ENCODE data around the gene TH.

TH gene

DNA sequence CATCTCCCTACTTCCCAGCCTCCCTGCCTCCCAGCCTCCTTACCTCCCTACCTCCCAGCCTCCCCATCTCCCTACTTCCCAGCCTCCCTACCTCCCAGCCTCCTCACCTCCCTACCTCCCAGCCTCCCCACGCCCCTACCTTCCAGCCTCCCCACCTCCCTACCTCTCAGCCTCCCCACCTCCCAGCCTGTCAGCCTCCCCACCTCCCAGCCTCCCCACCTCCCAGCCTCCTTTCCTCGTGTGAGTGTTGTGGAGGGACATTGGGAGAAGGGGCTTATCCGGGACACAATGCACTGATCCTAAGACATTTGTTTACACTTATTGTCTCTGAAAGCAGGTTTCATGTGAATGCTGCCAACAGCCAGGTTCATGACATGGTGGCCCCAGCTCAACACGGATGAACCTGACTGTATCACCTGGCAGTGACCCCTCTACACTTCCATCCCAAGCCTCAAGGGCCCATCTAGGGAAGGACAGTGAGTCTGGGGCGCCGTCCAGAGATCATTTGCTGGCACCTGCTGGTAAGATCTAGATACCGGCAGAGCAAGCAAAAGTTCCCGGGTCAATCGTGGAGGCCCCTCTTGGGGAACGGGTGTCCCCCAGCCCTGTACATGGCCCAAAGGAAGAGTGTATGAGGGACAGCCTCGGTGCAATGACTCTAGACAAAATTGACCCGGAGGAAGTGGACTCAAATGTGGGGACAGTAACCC is 34.5 kb upstream of the TH start:
- Histone ChIP-seq H3K9ac (no peak overlapping the region), H4K20me1 (ENCODE audit: insufficient read depth) (no peaks in the 10 kb centered on the region)

DNA sequence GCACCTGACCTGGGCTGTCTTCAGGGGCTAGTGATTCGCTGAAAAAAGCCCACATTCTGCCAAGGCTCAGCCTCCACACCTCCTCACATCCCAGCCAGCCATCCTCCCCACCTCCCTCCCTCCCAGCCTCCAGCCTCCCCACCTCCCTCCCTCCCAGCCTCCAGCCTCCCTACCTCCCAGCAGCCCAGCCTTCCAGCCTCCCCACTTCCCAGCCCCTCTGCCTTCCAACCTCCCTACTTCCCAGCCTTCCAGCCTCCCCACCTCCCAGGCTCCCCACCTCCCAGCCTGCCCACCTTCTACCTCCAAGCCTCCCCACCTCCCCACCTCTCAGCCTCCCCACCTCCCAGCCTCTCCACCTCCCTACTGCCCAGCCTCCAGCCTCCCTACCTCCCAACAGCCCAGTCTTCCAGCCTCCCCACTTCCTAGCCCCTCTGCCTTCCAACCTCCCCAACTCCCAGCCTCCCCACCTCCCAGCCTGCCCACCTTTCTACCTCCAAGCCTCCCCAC is 33.7 kb upstream of the TH start:
- H3K36me3 ChIP-seq (ENCODE audit: insufficient read depth) = no peaks in the 10 kb centered on the region
- no peak overlapping the region for H3K4me2 ChIP-seq
- TF ChIP-seq, protein P1, sequence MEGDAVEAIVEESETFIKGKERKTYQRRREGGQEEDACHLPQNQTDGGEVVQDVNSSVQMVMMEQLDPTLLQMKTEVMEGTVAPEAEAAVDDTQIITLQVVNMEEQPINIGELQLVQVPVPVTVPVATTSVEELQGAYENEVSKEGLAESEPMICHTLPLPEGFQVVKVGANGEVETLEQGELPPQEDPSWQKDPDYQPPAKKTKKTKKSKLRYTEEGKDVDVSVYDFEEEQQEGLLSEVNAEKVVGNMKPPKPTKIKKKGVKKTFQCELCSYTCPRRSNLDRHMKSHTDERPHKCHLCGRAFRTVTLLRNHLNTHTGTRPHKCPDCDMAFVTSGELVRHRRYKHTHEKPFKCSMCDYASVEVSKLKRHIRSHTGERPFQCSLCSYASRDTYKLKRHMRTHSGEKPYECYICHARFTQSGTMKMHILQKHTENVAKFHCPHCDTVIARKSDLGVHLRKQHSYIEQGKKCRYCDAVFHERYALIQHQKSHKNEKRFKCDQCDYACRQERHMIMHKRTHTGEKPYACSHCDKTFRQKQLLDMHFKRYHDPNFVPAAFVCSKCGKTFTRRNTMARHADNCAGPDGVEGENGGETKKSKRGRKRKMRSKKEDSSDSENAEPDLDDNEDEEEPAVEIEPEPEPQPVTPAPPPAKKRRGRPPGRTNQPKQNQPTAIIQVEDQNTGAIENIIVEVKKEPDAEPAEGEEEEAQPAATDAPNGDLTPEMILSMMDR (conservative IDR thresholded peaks at IDR 0.05; ENCODE audit: low read depth, low read length) = no peak
- no peak overlapping the region for H3K9ac ChIP-seq
- no peak overlapping the region for H3K4me3 ChIP-seq (IDR thresholded peaks at IDR 0.05; ENCODE audit: insufficient read depth, low read depth, low read length)
- no peaks in the 10 kb centered on the region for H4K20me1 ChIP-seq (ENCODE audit: insufficient read depth)
- no peak overlapping the region for H2AFZ ChIP-seq (ENCODE audit: low read depth)
- peaks cover 64% of the 10 kb centered on the region for H3K27me3 ChIP-seq (ENCODE audit: insufficient read depth, low read depth)
- H3K79me2 ChIP-seq (ENCODE audit: insufficient read depth, low read depth) = no peaks in the 10 kb centered on the region
- H3K27ac ChIP-seq = no peak overlapping the region
- no peaks in the 10 kb centered on the region for H3K4me1 ChIP-seq (ENCODE audit: low read depth, poor library complexity, severe bottlenecking)

More for the DNA sequence above, 34.5 kb upstream of the TH start:
- Histone ChIP-seq H3K27ac (no peak overlapping the region), H3K4me3 (IDR thresholded peaks at IDR 0.05; ENCODE audit: insufficient read depth, low read depth, low read length) (no peak overlapping the region), H3K4me2 (no peak overlapping the region), H3K4me1 (ENCODE audit: low read depth, poor library complexity, severe bottlenecking) (no peaks in the 10 kb centered on the region), H2AFZ (ENCODE audit: low read depth) (no peak overlapping the region), H3K27me3 (ENCODE audit: insufficient read depth, low read depth) (peaks cover 62% of the 10 kb centered on the region), H3K36me3 (ENCODE audit: insufficient read depth) (no peaks in the 10 kb centered on the region), H3K79me2 (ENCODE audit: insufficient read depth, low read depth) (no peaks in the 10 kb centered on the region)
- TF ChIP-seq, protein P1 (conservative IDR thresholded peaks at IDR 0.05; ENCODE audit: low read depth, low read length) = no peak

DNA sequence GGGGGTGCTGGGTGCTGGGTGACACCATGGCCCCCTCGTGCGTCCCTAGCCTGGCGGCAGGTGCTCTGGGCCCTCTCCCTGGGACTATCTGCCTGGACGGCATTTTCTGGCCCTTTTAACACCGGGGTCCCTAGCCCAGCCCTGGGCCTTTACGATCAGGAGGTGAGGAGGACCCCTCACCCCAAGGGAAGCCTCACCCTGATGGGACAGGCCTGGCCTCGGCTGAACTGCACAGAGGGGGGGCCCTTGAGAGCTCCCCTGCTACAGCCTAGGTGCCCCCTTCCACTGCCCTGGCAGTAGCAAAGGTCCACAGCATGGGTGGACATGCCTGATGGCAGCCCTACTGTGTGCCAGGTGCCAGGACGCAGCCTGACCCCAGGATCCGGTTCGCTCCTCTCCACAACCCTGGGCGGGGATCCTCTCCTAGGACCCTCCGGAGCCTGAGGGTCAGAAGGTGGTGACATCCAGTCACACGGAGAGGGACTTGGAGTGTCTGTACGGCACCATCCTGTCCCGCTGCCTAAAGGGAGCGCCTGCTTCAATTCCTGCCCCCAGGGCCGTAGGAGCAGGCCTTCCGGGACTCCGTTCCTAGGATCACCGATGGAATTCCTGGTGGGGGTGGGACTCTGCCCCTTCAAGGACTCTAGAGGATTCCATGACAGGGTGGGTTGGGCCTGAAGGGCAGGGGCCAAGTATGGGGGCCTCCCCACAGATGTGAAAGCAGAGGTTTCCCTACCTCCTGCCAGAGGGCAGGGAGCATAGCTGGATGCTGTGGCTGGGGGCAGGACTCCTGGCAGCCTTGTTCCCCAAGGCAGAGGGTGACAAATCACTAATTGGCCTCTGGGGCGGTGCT is 33.0 kb upstream of the TH start:
- Histone ChIP-seq H3K4me3 (IDR thresholded peaks at IDR 0.05; ENCODE audit: insufficient read depth, low read depth, low read length) (no peak overlapping the region), H3K79me2 (ENCODE audit: insufficient read depth, low read depth) (no peaks in the 10 kb centered on the region), H4K20me1 (ENCODE audit: insufficient read depth) (no peaks in the 10 kb centered on the region), H3K27me3 (ENCODE audit: insufficient read depth, low read depth) (peaks cover 64% of the 10 kb centered on the region), H3K27ac (no peak overlapping the region), H3K9ac (no peak overlapping the region), H3K4me1 (ENCODE audit: low read depth, poor library complexity, severe bottlenecking) (no peaks in the 10 kb centered on the region), H3K36me3 (ENCODE audit: insufficient read depth) (no peaks in the 10 kb centered on the region), H2AFZ (ENCODE audit: low read depth) (no peak overlapping the region), H3K4me2 (no peak overlapping the region)
- TF ChIP-seq, protein P1 (conservative IDR thresholded peaks at IDR 0.05; ENCODE audit: low read depth, low read length) = no peak

DNA sequence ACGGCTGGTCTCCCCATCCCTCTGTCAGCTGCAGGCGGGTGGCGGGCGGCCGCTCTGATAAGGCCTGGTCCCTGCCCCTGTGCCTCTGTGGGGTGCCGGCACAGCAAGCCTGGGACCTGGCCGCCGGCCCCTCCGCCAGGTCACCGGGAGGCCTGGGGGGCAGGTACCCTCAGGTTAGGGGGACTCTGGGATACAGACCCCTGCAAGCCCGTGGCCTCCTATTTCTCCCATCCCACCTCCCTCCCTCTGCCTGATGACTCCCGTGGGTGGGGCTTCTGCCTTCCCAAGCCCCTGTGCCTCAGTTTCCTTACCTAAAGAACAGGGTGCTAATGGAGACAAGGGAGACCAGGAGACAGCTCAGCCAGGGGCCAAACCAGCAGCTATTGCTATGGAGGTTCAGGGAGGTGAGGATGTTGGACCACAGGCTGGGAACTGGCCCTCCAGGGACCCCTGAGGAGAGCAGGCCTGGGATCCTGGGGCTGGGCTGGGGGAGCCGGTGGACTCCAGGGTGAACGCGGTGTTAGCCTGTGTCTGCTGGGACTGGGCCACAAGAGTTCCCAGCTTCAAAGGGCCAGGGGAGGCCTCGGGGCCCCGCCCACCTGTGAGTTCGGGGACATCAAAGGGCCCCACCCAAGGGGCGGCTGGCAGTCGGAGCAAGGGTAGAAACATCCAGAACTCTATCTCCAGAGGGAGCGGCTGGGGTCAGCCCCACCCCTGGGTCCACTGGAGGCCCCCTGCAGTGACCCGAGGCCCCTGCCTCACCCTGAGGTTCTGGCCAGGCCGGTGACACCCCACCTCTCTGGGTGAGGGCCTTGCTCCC is 32.0 kb upstream of the TH start:
- Histone ChIP-seq H3K4me2 (no peak overlapping the region), H2AFZ (ENCODE audit: low read depth) (no peak overlapping the region), H3K79me2 (ENCODE audit: insufficient read depth, low read depth) (no peaks in the 10 kb centered on the region), H3K27me3 (ENCODE audit: insufficient read depth, low read depth) (peaks cover 59% of the 10 kb centered on the region), H3K9ac (no peak overlapping the region), H3K4me3 (IDR thresholded peaks at IDR 0.05; ENCODE audit: insufficient read depth, low read depth, low read length) (no peak overlapping the region), H3K36me3 (ENCODE audit: insufficient read depth) (no peaks in the 10 kb centered on the region), H4K20me1 (ENCODE audit: insufficient read depth) (no peaks in the 10 kb centered on the region), H3K4me1 (ENCODE audit: low read depth, poor library complexity, severe bottlenecking) (no peaks in the 10 kb centered on the region), H3K27ac (no peak overlapping the region)
- TF ChIP-seq, protein P1 (conservative IDR thresholded peaks at IDR 0.05; ENCODE audit: low read depth, low read length) = no peak

All from KMS-11 (cell line).